IMR-90 (cell line): ENCODE data around the gene RCBTB2.

Experiments used
- CEBPB ChIP-seq: IDR thresholded peaks from 2 replicates; pipeline ENCODE4 v1.6.1; 2012; ENCODE audit warnings: low read depth, low read length, improper control_type of control experiment
- CTCF ChIP-seq: conservative IDR thresholded peaks from 2 replicates; pipeline ENCODE4 v1.5.1; 2012; ENCODE audit warnings: mild to moderate bottlenecking, low read depth, low read length, improper control_type of control experiment
- ELK1 ChIP-seq: fragments of 150-350 bp; IDR thresholded peaks from 2 replicates; pipeline ENCODE4 v1.6.1; 2016; ENCODE audit warnings: low read depth, mild to moderate bottlenecking, low read length, moderate library complexity, borderline replicate concordance
- MAZ ChIP-seq: IDR thresholded peaks from 2 replicates; pipeline ENCODE4 v1.6.1; 2012; ENCODE audit warnings: low read depth, mild to moderate bottlenecking, low read length, improper control_type of control experiment, moderate library complexity, borderline replicate concordance
- POLR2A ChIP-seq: IDR thresholded peaks from 2 replicates; pipeline ENCODE4 v1.6.1; 2012; ENCODE audit warnings: mild to moderate bottlenecking, low read depth, low read length
- RAD21 ChIP-seq: IDR thresholded peaks from 2 replicates; pipeline ENCODE4 v1.6.1; 2012; ENCODE audit warnings: low read length, improper control_type of control experiment
- RCOR1 ChIP-seq: IDR thresholded peaks from 2 replicates; pipeline ENCODE4 v1.6.1; 2012; ENCODE audit warnings: mild to moderate bottlenecking, low read length, improper control_type of control experiment; ENCODE audit not compliant: insufficient replicate concordance
- RFX5 ChIP-seq: IDR thresholded peaks from 2 replicates; pipeline ENCODE4 v1.8.0; 2012; ENCODE audit warnings: low read depth, mild to moderate bottlenecking, low read length, moderate library complexity
- SMC3 ChIP-seq: fragments of 150-350 bp; IDR thresholded peaks from 2 replicates; pipeline ENCODE4 v1.6.1; 2016; ENCODE audit warnings: low read depth, mild to moderate bottlenecking, antibody characterized with exemption, low read length, moderate library complexity
- TF ChIP-seq, protein P1 (sequence below): fragments of 150-350 bp; IDR thresholded peaks from 2 replicates; pipeline ENCODE4 v1.6.1; 2017; ENCODE audit warnings: mild to moderate bottlenecking, antibody characterized with exemption, low read length, low read depth

DNA sequence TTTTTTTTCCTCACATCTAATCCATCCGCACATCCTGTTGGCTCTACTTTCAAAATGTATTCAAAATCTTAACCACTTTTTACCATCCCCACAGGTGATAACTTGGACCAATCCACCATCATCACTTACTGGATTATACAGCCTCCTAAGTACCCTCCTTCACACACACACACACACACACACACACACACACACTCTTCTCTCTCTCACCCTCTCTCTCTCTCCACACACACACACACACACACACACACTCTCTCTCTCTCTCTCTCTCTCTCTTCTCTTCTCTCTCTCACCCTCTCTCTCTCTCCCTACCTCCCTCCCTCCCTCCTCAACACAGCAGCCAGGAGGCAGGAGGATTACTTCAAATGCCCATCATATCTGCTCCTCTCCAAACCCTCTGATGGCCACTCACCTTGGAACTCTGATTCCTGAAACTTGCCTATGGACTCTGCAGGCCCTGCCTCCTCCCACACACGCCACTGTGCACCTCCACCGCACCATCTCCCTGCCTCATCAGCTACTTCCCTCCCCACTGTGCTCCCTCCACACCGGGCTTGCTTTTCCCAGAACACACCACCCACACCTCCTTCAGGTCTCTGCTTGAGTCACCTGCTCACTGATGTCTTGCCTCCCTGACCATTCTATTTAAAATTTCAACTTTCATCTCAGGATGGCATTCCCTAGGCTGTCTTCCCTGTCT lies 39.7 kb downstream of the RCBTB2 start:
- TF ChIP-seq CTCF (no peak), POLR2A (no peak), MAZ (no peak), RCOR1 (no peak), SMC3 (no peak), CEBPB (no peak), RFX5 (no peak), RAD21 (no peak), ELK1 (no peak)
- TF ChIP-seq, protein P1, sequence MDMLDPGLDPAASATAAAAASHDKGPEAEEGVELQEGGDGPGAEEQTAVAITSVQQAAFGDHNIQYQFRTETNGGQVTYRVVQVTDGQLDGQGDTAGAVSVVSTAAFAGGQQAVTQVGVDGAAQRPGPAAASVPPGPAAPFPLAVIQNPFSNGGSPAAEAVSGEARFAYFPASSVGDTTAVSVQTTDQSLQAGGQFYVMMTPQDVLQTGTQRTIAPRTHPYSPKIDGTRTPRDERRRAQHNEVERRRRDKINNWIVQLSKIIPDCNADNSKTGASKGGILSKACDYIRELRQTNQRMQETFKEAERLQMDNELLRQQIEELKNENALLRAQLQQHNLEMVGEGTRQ = no peak
